ENCODE results near the gene UTS2B. TPM values are rescaled to one million over a fixed set of nuclear protein-coding genes. Genes with fewer than 3 reads are reported as not detected.

UTS2B gene
- total and polyA plus RNA-seq, 10 of the 15 experiments (the other 5 are each of a cell fraction or from before 2014, with no cell fraction given): 0.15 to 0.72 (median 0.44) TPM

DNA sequence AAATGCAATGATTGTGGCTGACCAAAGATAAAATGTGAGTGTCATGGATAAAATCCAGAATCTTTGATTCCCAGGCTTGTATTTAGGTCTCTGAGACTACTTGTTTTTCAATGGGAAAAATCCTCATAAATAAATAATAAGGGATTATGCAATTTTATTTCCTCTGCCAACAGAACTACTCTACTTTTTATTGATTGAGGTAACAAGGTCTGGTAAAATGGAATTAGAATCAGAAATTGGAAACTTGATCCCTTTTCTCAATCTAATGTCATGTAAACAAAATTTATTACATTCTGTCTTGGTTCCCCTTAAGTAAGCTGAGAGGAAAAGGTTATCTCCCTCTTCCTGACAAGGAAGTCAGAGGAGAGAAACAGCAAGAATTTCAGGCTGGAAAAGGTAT, 49.4 kb downstream of the UTS2B start (continued):
- TF ChIP-seq, protein P1, sequence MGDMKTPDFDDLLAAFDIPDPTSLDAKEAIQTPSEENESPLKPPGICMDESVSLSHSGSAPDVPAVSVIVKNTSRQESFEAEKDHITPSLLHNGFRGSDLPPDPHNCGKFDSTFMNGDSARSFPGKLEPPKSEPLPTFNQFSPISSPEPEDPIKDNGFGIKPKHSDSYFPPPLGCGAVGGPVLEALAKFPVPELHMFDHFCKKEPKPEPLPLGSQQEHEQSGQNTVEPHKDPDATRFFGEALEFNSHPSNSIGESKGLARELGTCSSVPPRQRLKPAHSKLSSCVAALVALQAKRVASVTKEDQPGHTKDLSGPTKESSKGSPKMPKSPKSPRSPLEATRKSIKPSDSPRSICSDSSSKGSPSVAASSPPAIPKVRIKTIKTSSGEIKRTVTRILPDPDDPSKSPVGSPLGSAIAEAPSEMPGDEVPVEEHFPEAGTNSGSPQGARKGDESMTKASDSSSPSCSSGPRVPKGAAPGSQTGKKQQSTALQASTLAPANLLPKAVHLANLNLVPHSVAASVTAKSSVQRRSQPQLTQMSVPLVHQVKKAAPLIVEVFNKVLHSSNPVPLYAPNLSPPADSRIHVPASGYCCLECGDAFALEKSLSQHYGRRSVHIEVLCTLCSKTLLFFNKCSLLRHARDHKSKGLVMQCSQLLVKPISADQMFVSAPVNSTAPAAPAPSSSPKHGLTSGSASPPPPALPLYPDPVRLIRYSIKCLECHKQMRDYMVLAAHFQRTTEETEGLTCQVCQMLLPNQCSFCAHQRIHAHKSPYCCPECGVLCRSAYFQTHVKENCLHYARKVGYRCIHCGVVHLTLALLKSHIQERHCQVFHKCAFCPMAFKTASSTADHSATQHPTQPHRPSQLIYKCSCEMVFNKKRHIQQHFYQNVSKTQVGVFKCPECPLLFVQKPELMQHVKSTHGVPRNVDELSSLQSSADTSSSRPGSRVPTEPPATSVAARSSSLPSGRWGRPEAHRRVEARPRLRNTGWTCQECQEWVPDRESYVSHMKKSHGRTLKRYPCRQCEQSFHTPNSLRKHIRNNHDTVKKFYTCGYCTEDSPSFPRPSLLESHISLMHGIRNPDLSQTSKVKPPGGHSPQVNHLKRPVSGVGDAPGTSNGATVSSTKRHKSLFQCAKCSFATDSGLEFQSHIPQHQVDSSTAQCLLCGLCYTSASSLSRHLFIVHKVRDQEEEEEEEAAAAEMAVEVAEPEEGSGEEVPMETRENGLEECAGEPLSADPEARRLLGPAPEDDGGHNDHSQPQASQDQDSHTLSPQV (IDR thresholded peaks at IDR 0.05): no peak
- TF ChIP-seq, protein P2, sequence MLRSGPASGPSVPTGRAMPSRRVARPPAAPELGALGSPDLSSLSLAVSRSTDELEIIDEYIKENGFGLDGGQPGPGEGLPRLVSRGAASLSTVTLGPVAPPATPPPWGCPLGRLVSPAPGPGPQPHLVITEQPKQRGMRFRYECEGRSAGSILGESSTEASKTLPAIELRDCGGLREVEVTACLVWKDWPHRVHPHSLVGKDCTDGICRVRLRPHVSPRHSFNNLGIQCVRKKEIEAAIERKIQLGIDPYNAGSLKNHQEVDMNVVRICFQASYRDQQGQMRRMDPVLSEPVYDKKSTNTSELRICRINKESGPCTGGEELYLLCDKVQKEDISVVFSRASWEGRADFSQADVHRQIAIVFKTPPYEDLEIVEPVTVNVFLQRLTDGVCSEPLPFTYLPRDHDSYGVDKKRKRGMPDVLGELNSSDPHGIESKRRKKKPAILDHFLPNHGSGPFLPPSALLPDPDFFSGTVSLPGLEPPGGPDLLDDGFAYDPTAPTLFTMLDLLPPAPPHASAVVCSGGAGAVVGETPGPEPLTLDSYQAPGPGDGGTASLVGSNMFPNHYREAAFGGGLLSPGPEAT (IDR thresholded peaks at IDR 0.05; ENCODE audit: low read depth): no peak
- TF ChIP-seq YY1 (IDR thresholded peaks at IDR 0.05; ENCODE audit: low read depth, low read length) (no peak), ZBTB40 (IDR thresholded peaks at IDR 0.05; ENCODE audit: borderline replicate concordance) (no peak), JUND (IDR thresholded peaks at IDR 0.05; ENCODE audit: low read depth, low read length) (no peak), IKZF1 (conservative IDR thresholded peaks at IDR 0.05) (no peak), FOS (IDR thresholded peaks at IDR 0.05; ENCODE audit: borderline replicate concordance, extremely low read depth, insufficient read length) (no peak), ZSCAN29 (IDR thresholded peaks at IDR 0.05) (no peak), HDAC6 (IDR thresholded peaks at IDR 0.05; ENCODE audit: unreplicated experiment) (no peak), CREM (IDR thresholded peaks at IDR 0.05; ENCODE audit: low read depth) (no peak), MYB (IDR thresholded peaks at IDR 0.05; ENCODE audit: borderline replicate concordance, low read depth, low read length) (no peak), YBX1 (IDR thresholded peaks at IDR 0.05) (no peak)
